ENCODE measurements around the gene XYLT2. TPM values are rescaled to one million over a fixed set of nuclear protein-coding genes. Genes with fewer than 3 reads are reported as not detected.

XYLT2 gene
- total and polyA plus RNA-seq, 2 of the 13 experiments (the other 11 are each of a cell fraction or from before 2014, with no cell fraction given), result 17.0 to 22.1 TPM

DNA sequence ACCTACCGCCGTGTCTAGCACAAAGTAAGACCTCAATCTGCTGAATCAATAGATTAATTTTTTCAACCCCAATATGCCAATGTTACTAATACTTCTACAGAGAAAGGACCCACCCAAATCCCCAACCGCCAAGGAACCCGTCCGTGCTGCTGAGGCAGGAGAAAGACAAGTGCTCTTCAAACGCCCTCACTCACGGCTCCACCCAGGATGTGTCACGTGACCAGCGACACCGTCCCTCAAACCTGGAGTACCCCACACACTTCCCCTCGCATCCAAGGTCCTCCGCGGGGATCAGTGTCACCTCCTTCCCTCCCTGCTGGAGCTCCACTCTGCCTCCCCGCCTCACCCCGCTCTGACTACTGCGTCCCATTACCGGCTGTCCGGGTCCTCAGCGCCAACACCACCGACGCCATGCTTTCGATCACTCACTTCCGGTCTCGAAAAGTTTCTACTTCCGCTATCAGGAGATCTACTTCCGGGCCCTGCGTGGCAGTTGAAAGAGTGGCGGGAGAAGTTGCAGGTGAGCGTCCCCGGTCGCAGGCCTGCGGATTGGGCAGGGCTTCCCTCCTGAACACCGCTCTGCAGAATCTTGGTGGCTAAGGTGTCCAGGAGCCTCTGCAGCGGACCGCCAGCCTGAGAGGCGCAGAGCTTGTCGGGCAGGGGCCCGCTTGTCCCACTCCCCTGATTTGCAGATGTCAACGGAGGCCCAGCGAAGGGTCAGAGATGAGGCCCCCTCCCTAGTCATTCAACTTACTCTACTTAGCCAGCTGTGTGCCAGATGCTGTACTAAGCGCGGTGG is 27.0 kb downstream of the XYLT2 start, which contains the start of the genes EME1 and MRPL27 (continued):
- TF ChIP-seq SMAD3 (CRISPR knock-in tag; IDR thresholded peaks at IDR 0.05) (peak; percentile 96), ZC3H13 (CRISPR knock-in tag; IDR thresholded peaks at IDR 0.05) (peak; percentile 91), ESRRA (CRISPR knock-in tag; IDR thresholded peaks at IDR 0.05; ENCODE audit: low read depth) (peak; percentile 96), ZNF460 (CRISPR knock-in tag; IDR thresholded peaks at IDR 0.05; ENCODE audit: borderline replicate concordance) (no peak; the same call in 1 of the 2 replicates), HOXA5 (CRISPR knock-in tag; IDR thresholded peaks at IDR 0.05) (peak; percentile 87; the same call in 1 of the 2 replicates), JUND (CRISPR knock-in tag; IDR thresholded peaks at IDR 0.05) (no peak), MYC (CRISPR knock-in tag; IDR thresholded peaks at IDR 0.05; ENCODE audit: borderline replicate concordance) (peak; percentile 96), KMT2B (CRISPR knock-in tag; IDR thresholded peaks at IDR 0.05) (peak; percentile 96), POLR2AphosphoS2 (IDR thresholded peaks at IDR 0.05; ENCODE audit: low read depth, low read length) (peak; percentile 94), MBD4 (IDR thresholded peaks at IDR 0.05; ENCODE audit: borderline replicate concordance, low read length) (no peak), ELF4 (CRISPR knock-in tag; IDR thresholded peaks at IDR 0.05; ENCODE audit: borderline replicate concordance) (peak; percentile 99), RBFOX2 (IDR thresholded peaks at IDR 0.05; ENCODE audit: low read depth, low read length) (peak; percentile 87), ZNF616 (CRISPR knock-in tag; IDR thresholded peaks at IDR 0.05; ENCODE audit: low read depth) (peak; percentile 91), DMAP1 (CRISPR knock-in tag; IDR thresholded peaks at IDR 0.05) (peak; percentile 100), CHD2 (IDR thresholded peaks at IDR 0.05; ENCODE audit: low read depth, low read length) (peak; percentile 47; the same call in 1 of the 2 replicates), HNRNPK (IDR thresholded peaks at IDR 0.05; ENCODE audit: low read depth, low read length, poor library complexity, severe bottlenecking) (no peak), HNF4A (CRISPR knock-in tag; IDR thresholded peaks at IDR 0.05) (no peak; the same call in 1 of the 2 replicates), ZNF879 (CRISPR knock-in tag; IDR thresholded peaks at IDR 0.05) (peak; percentile 84; the same call in 1 of the 2 replicates), GTF2F1 (IDR thresholded peaks at IDR 0.05; ENCODE audit: low read length) (peak; percentile 95), HES4 (CRISPR knock-in tag; IDR thresholded peaks at IDR 0.05; ENCODE audit: borderline replicate concordance) (peak; percentile 78), ZMYM3 (CRISPR knock-in tag; IDR thresholded peaks at IDR 0.05) (peak; percentile 52; the same call in 1 of the 2 replicates), TOE1 (CRISPR knock-in tag; IDR thresholded peaks at IDR 0.05) (no peak)
- TF ChIP-seq, protein P1, sequence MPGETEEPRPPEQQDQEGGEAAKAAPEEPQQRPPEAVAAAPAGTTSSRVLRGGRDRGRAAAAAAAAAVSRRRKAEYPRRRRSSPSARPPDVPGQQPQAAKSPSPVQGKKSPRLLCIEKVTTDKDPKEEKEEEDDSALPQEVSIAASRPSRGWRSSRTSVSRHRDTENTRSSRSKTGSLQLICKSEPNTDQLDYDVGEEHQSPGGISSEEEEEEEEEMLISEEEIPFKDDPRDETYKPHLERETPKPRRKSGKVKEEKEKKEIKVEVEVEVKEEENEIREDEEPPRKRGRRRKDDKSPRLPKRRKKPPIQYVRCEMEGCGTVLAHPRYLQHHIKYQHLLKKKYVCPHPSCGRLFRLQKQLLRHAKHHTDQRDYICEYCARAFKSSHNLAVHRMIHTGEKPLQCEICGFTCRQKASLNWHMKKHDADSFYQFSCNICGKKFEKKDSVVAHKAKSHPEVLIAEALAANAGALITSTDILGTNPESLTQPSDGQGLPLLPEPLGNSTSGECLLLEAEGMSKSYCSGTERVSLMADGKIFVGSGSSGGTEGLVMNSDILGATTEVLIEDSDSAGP (CRISPR knock-in tag; IDR thresholded peaks at IDR 0.05; ENCODE audit: borderline replicate concordance), result peak; percentile 97
- TF ChIP-seq, protein P2, sequence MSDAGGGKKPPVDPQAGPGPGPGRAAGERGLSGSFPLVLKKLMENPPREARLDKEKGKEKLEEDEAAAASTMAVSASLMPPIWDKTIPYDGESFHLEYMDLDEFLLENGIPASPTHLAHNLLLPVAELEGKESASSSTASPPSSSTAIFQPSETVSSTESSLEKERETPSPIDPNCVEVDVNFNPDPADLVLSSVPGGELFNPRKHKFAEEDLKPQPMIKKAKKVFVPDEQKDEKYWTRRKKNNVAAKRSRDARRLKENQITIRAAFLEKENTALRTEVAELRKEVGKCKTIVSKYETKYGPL (CRISPR knock-in tag; IDR thresholded peaks at IDR 0.05), result no peak; the same call in 1 of the 2 replicates
- TF ChIP-seq, protein P3, sequence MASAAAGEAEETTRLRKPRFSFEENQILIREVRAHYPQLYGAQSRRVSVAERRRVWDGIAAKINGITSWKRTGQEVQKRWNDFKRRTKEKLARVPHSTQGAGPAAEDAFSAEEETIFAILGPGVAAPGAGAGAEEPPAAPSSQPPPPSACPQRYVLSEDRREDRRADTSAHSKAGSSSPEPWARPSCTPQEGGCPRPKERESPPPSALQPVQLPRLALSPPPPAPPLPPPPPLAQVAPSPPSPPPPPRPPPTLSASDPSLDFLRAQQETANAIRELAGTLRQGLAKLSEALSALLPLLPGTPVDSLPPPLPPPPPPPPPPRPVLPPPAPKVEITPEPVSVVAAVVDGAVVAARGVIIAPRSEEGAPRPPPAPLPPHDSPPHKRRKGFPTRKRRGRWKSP (CRISPR knock-in tag; IDR thresholded peaks at IDR 0.05), result peak; percentile 93
- TF ChIP-seq, protein P4, sequence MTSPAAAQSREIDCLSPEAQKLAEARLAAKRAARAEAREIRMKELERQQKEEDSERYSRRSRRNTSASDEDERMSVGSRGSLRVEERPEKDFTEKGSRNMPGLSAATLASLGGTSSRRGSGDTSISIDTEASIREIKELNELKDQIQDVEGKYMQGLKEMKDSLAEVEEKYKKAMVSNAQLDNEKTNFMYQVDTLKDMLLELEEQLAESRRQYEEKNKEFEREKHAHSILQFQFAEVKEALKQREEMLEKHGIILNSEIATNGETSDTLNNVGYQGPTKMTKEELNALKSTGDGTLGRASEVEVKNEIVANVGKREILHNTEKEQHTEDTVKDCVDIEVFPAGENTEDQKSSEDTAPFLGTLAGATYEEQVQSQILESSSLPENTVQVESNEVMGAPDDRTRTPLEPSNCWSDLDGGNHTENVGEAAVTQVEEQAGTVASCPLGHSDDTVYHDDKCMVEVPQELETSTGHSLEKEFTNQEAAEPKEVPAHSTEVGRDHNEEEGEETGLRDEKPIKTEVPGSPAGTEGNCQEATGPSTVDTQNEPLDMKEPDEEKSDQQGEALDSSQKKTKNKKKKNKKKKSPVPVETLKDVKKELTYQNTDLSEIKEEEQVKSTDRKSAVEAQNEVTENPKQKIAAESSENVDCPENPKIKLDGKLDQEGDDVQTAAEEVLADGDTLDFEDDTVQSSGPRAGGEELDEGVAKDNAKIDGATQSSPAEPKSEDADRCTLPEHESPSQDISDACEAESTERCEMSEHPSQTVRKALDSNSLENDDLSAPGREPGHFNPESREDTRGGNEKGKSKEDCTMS (CRISPR knock-in tag; conservative IDR thresholded peaks at IDR 0.05), result no peak

All from HepG2 (cell line).